ENCODE results near the gene PHTF2. TPM values are rescaled to one million over a fixed set of nuclear protein-coding genes. Genes with fewer than 3 reads are reported as not detected.

Gene PHTF2
- total RNA-seq, 1 donor from 2014 or later, result 22.1 TPM

GRCh38 chr7:77786018-77786417 is 12.6 kb upstream of the PHTF2 start:
- Histone ChIP-seq H3K4me3 (no peak overlapping the region), H3K9me3 (replicated peaks) (no peaks in the 10 kb centered on the region), H3K27me3 (ENCODE audit: low read depth) (no peaks in the 10 kb centered on the region), H3K36me3 (peaks cover 8% of the 10 kb centered on the region), H3K27ac (replicated peaks) (no peak overlapping the region), H3K4me1 (peaks cover 10% of the 10 kb centered on the region)
- TF ChIP-seq CTCF (IDR thresholded peaks at IDR 0.05; ENCODE audit: borderline replicate concordance), result no peak
- no peak for DNase-seq
- intact Hi-C loops (cut with micrococcal nuclease), result no loop called here

DNA sequence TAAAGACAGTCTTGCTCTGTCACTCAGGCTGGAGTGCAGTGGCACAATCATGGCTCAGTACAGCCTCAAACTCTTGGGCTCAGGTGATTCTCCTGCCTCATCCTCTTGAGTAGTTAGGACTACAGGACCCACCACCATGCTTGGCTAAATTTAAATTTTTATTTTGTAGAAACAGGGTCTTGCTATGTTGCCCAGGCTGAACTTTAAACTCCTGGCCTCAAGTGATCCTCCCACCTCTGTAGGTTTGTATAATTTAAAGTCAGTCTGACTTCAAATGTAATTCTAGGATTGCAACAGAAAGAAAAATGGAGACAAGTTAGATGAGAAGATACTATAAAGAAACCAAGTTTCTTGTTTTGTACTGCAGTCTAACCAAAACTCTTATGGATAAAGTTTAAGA is 11.8 kb upstream of the PHTF2 start:
- Histone ChIP-seq H3K4me3 (no peak overlapping the region), H3K36me3 (peaks cover 5% of the 10 kb centered on the region), H3K4me1 (peaks cover 10% of the 10 kb centered on the region), H3K9me3 (replicated peaks) (no peaks in the 10 kb centered on the region), H3K27ac (replicated peaks) (no peak overlapping the region), H3K27me3 (ENCODE audit: low read depth) (no peaks in the 10 kb centered on the region)
- no peak for TF ChIP-seq CTCF (IDR thresholded peaks at IDR 0.05; ENCODE audit: borderline replicate concordance)
- no peak for DNase-seq
- intact Hi-C loops (cut with micrococcal nuclease), result no loop called here

- DNase-seq, result no peak
- no peaks in the 10 kb centered on the region for H3K36me3 ChIP-seq
- no peak for TF ChIP-seq CTCF (IDR thresholded peaks at IDR 0.05; ENCODE audit: borderline replicate concordance)
Observed at GRCh38 chr7:77788327-77788902, 10.2 kb upstream of the PHTF2 start.

GRCh38 chr7:77791336-77791735 is 7.2 kb upstream of the PHTF2 start:
- Histone ChIP-seq H3K9me3 (replicated peaks) (no peaks in the 10 kb centered on the region), H3K27ac (replicated peaks) (no peak overlapping the region), H3K27me3 (ENCODE audit: low read depth) (no peaks in the 10 kb centered on the region), H3K4me3 (no peak overlapping the region), H3K4me1 (peaks cover 24% of the 10 kb centered on the region), H3K36me3 (peaks cover 15% of the 10 kb centered on the region)
- TF ChIP-seq CTCF (IDR thresholded peaks at IDR 0.05; ENCODE audit: borderline replicate concordance), result no peak
- no peak for DNase-seq
- intact Hi-C loops (cut with micrococcal nuclease), result no loop called here

More at GRCh38 chr7:77788327-77788902, 10.2 kb upstream of the PHTF2 start:
- intact Hi-C loops (cut with micrococcal nuclease), result no loop called here
- no peaks in the 10 kb centered on the region for H3K27me3 ChIP-seq (ENCODE audit: low read depth)
- no peak overlapping the region for H3K4me3 ChIP-seq
- H3K4me1 ChIP-seq, result peaks cover 16% of the 10 kb centered on the region
- no peaks in the 10 kb centered on the region for H3K9me3 ChIP-seq (replicated peaks)
- H3K27ac ChIP-seq (replicated peaks), result no peak overlapping the region

- no peak for DNase-seq
- H3K27ac ChIP-seq (replicated peaks), result no peak overlapping the region
- no peak for TF ChIP-seq CTCF (IDR thresholded peaks at IDR 0.05; ENCODE audit: borderline replicate concordance)
- H3K27me3 ChIP-seq (ENCODE audit: low read depth), result no peaks in the 10 kb centered on the region
- peaks cover 31% of the 10 kb centered on the region for H3K4me1 ChIP-seq
- H3K4me3 ChIP-seq, result no peak overlapping the region
- peaks cover 15% of the 10 kb centered on the region for H3K36me3 ChIP-seq
- intact Hi-C loops (cut with micrococcal nuclease), result no loop called here
- no peaks in the 10 kb centered on the region for H3K9me3 ChIP-seq (replicated peaks)
Observed at GRCh38 chr7:77791956-77792355, 6.6 kb upstream of the PHTF2 start.

Data from left ventricle myocardium inferior (tissue), 1 donor.